ENCODE data around the gene PRXL2C. TPM values are rescaled to one million over a fixed set of nuclear protein-coding genes. Genes with fewer than 3 reads are reported as not detected.

PRXL2C gene
- total and polyA plus RNA-seq, 2 of the 13 experiments (the other 11 are each of a cell fraction or from before 2014, with no cell fraction given), result 11.0 to 13.2 TPM

DNA sequence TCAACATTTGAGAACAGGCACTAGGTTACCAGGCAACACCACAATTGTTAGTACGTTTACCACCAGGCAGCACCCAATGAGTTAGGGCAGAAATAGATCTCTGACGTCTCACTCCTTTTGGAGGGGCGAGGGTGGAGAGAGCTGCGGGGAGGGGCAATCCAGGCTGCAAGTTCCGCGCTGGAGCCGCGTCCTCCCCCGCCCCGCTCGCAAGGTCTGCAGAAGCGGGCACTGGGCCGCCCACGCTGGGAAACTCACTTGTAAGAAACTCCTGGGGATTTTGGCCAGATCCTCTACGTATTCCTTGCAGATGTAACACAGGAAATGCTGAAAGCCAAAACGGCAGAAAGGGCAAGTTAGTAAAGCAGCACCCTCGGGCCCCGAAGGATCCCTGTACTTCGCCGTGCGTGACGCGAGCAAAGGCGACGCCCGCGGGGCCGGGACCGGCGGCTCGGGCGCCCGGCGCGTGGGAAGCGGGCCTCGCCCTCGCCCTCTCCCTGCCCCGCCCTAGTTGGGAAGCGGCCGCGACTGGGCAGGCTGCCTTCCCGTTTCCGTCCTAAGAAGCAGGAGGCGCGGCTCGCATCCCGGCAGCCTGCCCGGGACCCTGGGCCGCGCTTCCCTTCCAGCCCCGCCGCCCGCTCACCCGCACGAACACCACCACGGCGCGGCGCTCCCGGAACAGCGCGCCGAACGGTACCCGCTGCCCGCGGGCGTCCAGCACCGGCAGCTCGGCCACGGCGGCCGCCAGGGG, 493 bp downstream of the PRXL2C start:
- WGBS (ENCODE audit: low lambda C conversion rate), result 2% methylated on average over 12 of the region's 74 CpGs
- in situ Hi-C loops (cut with HindIII; ENCODE audit: extremely low pct_ligation_motif_present, low pct_unique_long_range_greater_than_20kb), result loop anchor here (10.0 to 25.0 kb wide), 2 partner anchors 210 to 317 kb away; no protein-coding TSS in a partner anchor
- Histone ChIP-seq H3K4me2 (ENCODE audit: low read depth, low read length) (peak overlapping the region; percentile 78), H3K27ac (ENCODE audit: extremely low read length, insufficient read depth, low read length) (peak overlapping the region; percentile 86), H3K36me3 (replicated peaks in 1 of 2; ENCODE audit: control insufficient read depth in 1 of 2, insufficient read depth in 2 of 2, low read length in 2 of 2) (peaks cover 0 to 19% of the 10 kb centered on the region in 2 experiments; a peak in 2 of 5 replicates), H4K20me1 (ENCODE audit: insufficient read depth, low read length) (no peaks in the 10 kb centered on the region), H3K79me2 (ENCODE audit: insufficient read depth, low read length) (peaks cover 3% of the 10 kb centered on the region), H3K4me1 (ENCODE audit: insufficient read depth, low read length) (peaks cover 32% of the 10 kb centered on the region), H3K9me3 (ENCODE audit: low read length) (no peaks in the 10 kb centered on the region), H3K27me3 (ENCODE audit: control insufficient read depth in 1 of 2, insufficient read depth in 2 of 2, low read length in 2 of 2) (no peaks in the 10 kb centered on the region; a peak in 1 of 5 replicates), H3K9ac (ENCODE audit: insufficient read depth, low read depth, low read length) (peak overlapping the region; percentile 84), H2AFZ (ENCODE audit: low read length) (no peak overlapping the region), H3K4me3 (replicated peaks in 1 of 3; ENCODE audit: insufficient read depth in 1 of 3, low read depth in 2 of 3, low read length in 3 of 3) (peak overlapping the region; percentile 81 to 86 (median 81))
- no TSS peak for BruUV-seq (replicated peaks)
- FAIRE-seq (no peak), DNase-seq (ENCODE audit: low spot score) (peak; percentile 41), ATAC-seq (peak; percentile 73)
- POLR2A ChIA-PET, result interaction anchor here (0.8 to 2.5 kb wide), 5 partner anchors 36 to 235 kb away, joined by 3 to 6 read pairs (median 5); partner anchors contain the start of gene HABP4
- intact Hi-C loops (cut with micrococcal nuclease; ENCODE audit: unreplicated experiment), result loop anchor here (5.0 to 10.0 kb wide), 3 partner anchors 37 to 162 kb away; partner anchors contain the start of gene CDC14B
- CTCF ChIA-PET (ENCODE audit: low intra/inter-chr PET ratio, low total read pairs), result interaction anchor here (1.0 kb wide), 1 partner anchor 12 kb away, joined by 3 read pairs; no protein-coding TSS in a partner anchor
- TF ChIP-seq PHF8 (CRISPR knock-in tag; IDR thresholded peaks at IDR 0.05), result peak; percentile 49
- 0 out of 2 replicates have a peak, but pooled peaks have one; percentile 36 for TF ChIP-seq ZNF556 (CRISPR knock-in tag; IDR thresholded peaks at IDR 0.05; ENCODE audit: borderline replicate concordance)
- TF ChIP-seq ARNTL (CRISPR knock-in tag; IDR thresholded peaks at IDR 0.05), result 0 out of 2 replicates have a peak, but pooled peaks have one; percentile 6
- TF ChIP-seq ZBTB38 (CRISPR knock-in tag; IDR thresholded peaks at IDR 0.05), result peak; percentile 11; the same call in 1 of the 2 replicates
- TF ChIP-seq KMT2B (CRISPR knock-in tag; IDR thresholded peaks at IDR 0.05), result 0 out of 2 replicates have a peak, but pooled peaks have one; percentile 53
- TF ChIP-seq, protein P1, sequence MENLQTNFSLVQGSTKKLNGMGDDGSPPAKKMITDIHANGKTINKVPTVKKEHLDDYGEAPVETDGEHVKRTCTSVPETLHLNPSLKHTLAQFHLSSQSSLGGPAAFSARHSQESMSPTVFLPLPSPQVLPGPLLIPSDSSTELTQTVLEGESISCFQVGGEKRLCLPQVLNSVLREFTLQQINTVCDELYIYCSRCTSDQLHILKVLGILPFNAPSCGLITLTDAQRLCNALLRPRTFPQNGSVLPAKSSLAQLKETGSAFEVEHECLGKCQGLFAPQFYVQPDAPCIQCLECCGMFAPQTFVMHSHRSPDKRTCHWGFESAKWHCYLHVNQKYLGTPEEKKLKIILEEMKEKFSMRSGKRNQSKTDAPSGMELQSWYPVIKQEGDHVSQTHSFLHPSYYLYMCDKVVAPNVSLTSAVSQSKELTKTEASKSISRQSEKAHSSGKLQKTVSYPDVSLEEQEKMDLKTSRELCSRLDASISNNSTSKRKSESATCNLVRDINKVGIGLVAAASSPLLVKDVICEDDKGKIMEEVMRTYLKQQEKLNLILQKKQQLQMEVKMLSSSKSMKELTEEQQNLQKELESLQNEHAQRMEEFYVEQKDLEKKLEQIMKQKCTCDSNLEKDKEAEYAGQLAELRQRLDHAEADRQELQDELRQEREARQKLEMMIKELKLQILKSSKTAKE (CRISPR knock-in tag; IDR thresholded peaks at IDR 0.05; ENCODE audit: borderline replicate concordance), result no peak
- TF ChIP-seq, protein P2, sequence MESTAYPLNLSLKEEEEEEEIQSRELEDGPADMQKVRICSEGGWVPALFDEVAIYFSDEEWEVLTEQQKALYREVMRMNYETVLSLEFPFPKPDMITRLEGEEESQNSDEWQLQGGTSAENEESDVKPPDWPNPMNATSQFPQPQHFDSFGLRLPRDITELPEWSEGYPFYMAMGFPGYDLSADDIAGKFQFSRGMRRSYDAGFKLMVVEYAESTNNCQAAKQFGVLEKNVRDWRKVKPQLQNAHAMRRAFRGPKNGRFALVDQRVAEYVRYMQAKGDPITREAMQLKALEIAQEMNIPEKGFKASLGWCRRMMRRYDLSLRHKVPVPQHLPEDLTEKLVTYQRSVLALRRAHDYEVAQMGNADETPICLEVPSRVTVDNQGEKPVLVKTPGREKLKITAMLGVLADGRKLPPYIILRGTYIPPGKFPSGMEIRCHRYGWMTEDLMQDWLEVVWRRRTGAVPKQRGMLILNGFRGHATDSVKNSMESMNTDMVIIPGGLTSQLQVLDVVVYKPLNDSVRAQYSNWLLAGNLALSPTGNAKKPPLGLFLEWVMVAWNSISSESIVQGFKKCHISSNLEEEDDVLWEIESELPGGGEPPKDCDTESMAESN (CRISPR knock-in tag; conservative IDR thresholded peaks at IDR 0.05), result 0 out of 2 replicates have a peak, but pooled peaks have one; percentile 24
- TF ChIP-seq, protein P3, sequence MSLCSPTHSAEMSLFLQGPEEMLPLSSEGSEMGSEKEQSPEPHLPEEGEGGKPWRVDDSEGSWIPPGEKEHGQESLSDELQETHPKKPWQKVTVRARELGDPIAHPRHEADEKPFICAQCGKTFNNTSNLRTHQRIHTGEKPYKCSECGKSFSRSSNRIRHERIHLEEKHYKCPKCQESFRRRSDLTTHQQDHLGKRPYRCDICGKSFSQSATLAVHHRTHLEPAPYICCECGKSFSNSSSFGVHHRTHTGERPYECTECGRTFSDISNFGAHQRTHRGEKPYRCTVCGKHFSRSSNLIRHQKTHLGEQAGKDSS (CRISPR knock-in tag; IDR thresholded peaks at IDR 0.05; ENCODE audit: borderline replicate concordance, low read depth), result 0 out of 2 replicates have a peak, but pooled peaks have one; percentile 33
- TF ChIP-seq, protein P4, sequence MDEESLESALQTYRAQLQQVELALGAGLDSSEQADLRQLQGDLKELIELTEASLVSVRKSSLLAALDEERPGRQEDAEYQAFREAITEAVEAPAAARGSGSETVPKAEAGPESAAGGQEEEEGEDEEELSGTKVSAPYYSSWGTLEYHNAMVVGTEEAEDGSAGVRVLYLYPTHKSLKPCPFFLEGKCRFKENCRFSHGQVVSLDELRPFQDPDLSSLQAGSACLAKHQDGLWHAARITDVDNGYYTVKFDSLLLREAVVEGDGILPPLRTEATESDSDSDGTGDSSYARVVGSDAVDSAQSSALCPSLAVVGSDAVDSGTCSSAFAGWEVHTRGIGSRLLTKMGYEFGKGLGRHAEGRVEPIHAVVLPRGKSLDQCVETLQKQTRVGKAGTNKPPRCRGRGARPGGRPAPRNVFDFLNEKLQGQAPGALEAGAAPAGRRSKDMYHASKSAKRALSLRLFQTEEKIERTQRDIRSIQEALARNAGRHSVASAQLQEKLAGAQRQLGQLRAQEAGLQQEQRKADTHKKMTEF (CRISPR knock-in tag; IDR thresholded peaks at IDR 0.05), result peak; percentile 46; the same call in 1 of the 2 replicates
- 0 out of 2 replicates have a peak, but pooled peaks have one; percentile 41 for TF ChIP-seq ZNF564 (CRISPR knock-in tag; IDR thresholded peaks at IDR 0.05)
- TF ChIP-seq ZFX (CRISPR knock-in tag; IDR thresholded peaks at IDR 0.05; ENCODE audit: low read depth), result peak; percentile 72
- TF ChIP-seq ASH2L (IDR thresholded peaks at IDR 0.05; ENCODE audit: insufficient read length, low read depth, low read length), result peak; percentile 40
- TF ChIP-seq ZNF788 (CRISPR knock-in tag; IDR thresholded peaks at IDR 0.05; ENCODE audit: borderline replicate concordance), result no peak; the same call in 1 of the 2 replicates
